Fibroblast of the aortic adventitia (primary cell): ENCODE data around the gene TEX19. TPM values are rescaled to one million over a fixed set of nuclear protein-coding genes. Genes with fewer than 3 reads are reported as not detected.

Experiments used
- DNase-seq: peaks from one replicate; pipeline ENCODE4 v3.0.0-alpha.2; 2010; ENCODE audit warnings: low read depth
- H3K4me3 ChIP-seq: 2 replicates; pipeline ENCODE4 v1.5.1; 2011; ENCODE audit warnings: low read depth, mild to moderate bottlenecking, control low read depth, low read length, moderate library complexity
- total RNA-seq: library from RNA; depleted of rRNA; stranded (reverse); fragments of >200 nt; gene quantifications from 2 replicates; pipeline ENCODE4 v1.2.3, GENCODE V29; 2012; ENCODE audit warnings: low replicate concordance
- TF ChIP-seq, protein P1 (sequence below): IDR thresholded peaks from 2 replicates; pipeline ENCODE4 v1.5.1; 2011; ENCODE audit warnings: mild to moderate bottlenecking, low read length, control low read depth, inconsistent platforms; ENCODE audit not compliant: insufficient read depth

The TEX19 gene
- total RNA-seq, 1 donor: not detected

DNA sequence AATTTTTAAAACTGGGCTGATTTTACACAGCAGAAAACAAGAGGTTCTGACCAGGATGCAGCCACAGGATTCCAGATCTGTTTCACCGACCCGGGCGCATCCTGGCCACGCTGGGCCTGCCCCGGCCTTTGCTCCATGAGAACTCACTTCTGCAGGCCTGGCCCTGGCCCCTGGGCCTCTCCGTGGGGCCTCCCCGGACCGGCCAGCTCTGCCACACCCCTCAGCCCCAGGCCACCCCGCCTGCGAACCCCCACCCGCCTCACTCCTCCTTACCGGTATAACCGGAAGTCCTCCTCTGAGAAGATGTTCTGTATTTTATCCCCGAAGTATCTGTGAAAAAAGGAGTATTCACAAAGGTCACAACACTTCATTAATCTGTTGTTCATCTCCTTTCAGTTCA is 46.0 kb downstream of the TEX19 start:
- H3K4me3 ChIP-seq: no peak overlapping the region
- TF ChIP-seq, protein P1, sequence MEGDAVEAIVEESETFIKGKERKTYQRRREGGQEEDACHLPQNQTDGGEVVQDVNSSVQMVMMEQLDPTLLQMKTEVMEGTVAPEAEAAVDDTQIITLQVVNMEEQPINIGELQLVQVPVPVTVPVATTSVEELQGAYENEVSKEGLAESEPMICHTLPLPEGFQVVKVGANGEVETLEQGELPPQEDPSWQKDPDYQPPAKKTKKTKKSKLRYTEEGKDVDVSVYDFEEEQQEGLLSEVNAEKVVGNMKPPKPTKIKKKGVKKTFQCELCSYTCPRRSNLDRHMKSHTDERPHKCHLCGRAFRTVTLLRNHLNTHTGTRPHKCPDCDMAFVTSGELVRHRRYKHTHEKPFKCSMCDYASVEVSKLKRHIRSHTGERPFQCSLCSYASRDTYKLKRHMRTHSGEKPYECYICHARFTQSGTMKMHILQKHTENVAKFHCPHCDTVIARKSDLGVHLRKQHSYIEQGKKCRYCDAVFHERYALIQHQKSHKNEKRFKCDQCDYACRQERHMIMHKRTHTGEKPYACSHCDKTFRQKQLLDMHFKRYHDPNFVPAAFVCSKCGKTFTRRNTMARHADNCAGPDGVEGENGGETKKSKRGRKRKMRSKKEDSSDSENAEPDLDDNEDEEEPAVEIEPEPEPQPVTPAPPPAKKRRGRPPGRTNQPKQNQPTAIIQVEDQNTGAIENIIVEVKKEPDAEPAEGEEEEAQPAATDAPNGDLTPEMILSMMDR: no peak
- no peak for DNase-seq

DNA sequence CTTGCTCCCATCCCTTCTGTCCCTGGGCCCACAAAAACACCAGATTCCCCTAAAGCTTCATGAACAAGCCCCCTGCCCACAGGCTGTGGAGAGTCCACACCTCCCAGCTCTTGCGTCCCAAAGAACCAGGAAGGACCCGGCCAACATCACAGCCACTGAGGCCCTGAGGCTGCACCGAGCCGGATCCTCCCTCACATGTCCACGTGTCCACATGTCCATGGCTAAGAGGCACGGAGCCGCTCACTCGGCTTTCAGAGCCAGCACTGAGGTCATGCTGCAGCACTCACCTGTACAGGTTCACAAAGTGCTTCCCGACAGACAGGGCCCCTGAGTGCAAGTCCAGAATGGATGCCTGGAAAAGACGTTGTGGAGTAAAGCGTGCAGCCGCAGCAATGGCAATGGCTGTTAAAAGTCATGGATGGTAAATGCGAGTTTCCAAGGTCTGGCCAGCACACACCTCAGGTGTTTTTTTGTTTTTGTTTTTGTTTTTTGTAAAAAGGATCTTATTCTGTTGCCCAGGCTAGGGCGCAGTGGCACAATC is 47.2 kb downstream of the TEX19 start:
- TF ChIP-seq, protein P1: no peak
- no peak for DNase-seq
- no peak overlapping the region for H3K4me3 ChIP-seq

DNA sequence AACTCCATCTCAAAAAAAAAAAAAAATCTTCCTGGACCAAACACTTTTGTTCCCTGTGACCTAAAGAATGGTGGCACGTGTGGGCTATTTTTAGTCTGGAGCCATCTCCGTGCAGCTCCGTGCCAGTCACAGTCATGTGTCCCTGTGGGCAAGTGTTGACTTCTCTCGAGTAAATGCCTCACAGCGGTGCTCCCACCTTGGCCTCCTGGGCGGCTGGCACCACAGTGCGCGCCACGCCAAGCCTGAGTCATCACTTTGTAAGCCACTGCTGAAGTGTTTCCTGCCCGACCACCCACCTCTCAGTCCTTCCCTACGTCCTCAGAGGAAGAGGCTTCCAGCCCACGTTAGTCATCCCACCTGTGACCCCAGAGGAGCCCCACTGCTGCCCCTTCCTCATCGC is 48.2 kb downstream of the TEX19 start:
- no peak overlapping the region for H3K4me3 ChIP-seq
- DNase-seq: no peak
- TF ChIP-seq, protein P1: no peak

DNA sequence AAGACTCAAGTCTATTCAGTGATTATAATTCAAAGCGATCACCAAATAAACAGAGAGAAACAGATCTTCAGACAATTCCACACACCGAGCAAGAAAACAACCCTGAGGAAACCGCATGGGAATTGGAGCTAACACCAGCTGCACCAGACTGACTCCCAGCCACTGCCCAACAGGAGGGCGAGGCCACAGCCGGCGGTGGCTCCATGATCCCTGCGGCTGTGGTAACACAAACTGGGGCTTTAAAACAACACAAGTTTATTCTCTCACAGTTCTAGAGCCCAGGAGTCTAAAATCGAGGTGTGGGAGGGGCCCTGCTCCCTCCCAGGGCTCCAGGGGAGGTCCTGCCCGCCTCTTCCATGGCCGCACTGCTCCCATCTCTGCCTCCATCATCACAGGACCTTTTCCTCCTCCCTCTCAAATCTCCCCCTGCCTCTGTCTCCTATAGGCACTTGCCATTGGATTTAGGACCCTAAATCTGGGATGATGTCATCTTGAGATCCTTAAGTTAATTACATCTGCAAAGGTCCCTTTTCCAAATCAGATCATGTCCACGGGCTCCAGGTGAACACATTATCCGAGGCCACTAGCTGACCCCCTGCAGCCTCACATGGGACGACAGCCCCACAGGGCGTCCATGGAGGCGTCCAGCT is 49.4 kb downstream of the TEX19 start:
- TF ChIP-seq, protein P1: no peak
- DNase-seq: no peak
- H3K4me3 ChIP-seq: no peak overlapping the region

DNA sequence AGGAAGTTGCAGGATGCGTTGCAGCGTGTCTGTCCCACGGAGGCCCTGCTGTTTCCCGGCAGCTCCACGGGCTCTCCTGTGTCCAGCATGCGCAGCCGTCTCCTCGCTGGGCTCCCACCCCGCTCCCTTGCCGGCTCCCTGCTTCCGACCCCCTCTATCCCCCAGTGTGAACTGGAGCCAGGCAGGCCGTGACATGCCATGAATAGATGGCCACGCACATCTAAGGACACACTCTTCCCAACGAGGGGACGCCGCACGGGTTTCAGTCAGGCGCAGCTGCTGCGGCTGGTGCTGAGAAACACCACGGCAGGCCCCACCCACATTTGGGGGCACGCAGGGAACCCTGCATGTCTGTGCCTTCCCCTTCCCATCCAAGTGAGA is 49.9 kb downstream of the TEX19 start:
- DNase-seq: no peak
- no peak overlapping the region for H3K4me3 ChIP-seq
- TF ChIP-seq, protein P1: no peak

DNA sequence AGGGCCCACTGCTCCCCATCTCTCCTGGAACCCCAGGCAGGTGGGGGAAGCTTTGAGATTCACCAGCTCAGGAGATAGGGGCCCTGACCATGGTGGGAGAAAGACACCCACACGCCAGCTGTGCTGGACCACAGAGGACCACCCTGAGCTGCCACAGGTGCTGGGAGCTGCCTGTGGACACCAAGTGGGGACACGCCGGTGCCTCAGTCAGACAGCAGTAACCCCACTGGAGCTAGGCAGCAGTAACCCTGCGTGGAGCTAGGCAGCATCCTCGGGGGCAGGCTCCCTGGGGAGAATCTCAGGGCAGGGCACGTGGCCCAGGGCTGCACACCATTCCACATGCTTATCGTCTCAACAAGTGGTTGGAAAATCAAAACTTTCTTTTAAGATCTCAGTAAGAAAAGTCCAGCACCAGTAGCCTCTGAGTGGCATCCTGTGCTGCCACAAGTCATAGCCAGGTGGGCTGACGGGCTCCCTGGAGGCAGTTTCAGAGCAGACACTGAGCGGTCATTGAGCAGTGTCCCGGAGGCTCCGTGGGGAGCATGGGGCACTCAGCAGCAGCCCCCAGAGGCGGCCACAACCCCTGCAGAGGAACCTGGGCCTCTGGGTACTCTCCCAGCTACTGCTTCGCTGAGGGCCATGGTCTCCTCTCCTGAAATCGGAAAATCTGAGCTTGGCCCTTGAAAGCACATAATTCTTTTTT is 51.1 kb downstream of the TEX19 start:
- no peak for DNase-seq
- no peak overlapping the region for H3K4me3 ChIP-seq
- TF ChIP-seq, protein P1: no peak
